OCI-LY3 (cell line): Measurements from ENCODE around the gene ARHGEF39.

Source experiments
- CTCF ChIP-seq: fragments of 200-600, 300-600 bp; sonication (generic); IDR thresholded peaks from 2 replicates; pipeline ENCODE4 v1.5.1; 2014; ENCODE audit warnings: antibody characterized with exemption, low read length, low read depth
- EZH2phosphoT487 ChIP-seq: fragments of 200-600 bp; shearing (Covaris generic); IDR thresholded peaks from 2 replicates; pipeline ENCODE4 v1.6.1; 2018; ENCODE audit warnings: antibody characterized with exemption, mixed run types, low read depth

- no peak for TF ChIP-seq CTCF
- TF ChIP-seq EZH2phosphoT487, result no peak
Observed at GRCh38 chr9:35698231-35698630, 33.2 kb upstream of the ARHGEF39 start.
